NCI-H1694 (cell line): ENCODE data around the gene OAF.

Source experiments
- DNase-seq: peaks from one replicate; lab custom pipeline; 2025; lab: John Stamatoyannopoulos, UW

OAF gene

DNA sequence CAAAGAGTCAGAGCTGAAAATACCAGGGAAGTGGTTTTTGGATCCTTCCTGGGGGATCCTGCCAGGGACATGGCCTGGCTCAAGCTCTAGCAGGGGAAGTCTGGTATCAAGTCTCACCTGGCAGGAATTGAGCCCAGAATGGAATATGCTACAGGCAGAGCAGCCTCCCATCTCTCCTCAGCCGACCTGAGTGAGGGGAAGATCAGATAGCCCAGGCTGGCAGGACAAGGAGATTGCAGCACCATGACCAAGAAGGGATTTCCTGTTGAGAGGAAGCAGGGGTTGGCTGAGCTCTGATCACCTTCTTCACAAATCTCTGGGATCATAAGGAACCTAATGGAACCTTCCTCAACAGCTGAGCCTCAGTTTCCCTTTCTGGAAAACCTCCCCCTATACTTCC lies 13.0 kb downstream of the OAF start:
- DNase-seq = no peak

DNA sequence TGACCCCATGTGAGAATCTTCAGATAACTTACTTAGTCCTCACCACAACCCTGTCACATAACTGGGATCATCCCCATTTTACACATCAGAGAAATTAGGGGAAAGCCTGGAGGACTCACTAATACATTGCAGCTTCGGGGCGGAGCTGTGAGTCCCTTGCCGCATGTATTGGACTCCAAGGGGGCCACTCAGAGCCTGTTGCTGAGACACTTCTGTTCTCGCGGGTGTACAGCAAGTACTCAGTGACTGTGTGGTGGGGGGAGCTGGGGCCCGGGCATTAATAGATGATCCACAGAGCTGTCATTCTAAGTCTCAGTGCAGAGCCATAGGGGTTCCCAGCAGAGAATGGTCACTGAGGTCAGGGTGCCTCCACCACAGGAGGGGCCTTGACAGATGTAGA lies 13.5 kb downstream of the OAF start:
- no peak for DNase-seq

DNA sequence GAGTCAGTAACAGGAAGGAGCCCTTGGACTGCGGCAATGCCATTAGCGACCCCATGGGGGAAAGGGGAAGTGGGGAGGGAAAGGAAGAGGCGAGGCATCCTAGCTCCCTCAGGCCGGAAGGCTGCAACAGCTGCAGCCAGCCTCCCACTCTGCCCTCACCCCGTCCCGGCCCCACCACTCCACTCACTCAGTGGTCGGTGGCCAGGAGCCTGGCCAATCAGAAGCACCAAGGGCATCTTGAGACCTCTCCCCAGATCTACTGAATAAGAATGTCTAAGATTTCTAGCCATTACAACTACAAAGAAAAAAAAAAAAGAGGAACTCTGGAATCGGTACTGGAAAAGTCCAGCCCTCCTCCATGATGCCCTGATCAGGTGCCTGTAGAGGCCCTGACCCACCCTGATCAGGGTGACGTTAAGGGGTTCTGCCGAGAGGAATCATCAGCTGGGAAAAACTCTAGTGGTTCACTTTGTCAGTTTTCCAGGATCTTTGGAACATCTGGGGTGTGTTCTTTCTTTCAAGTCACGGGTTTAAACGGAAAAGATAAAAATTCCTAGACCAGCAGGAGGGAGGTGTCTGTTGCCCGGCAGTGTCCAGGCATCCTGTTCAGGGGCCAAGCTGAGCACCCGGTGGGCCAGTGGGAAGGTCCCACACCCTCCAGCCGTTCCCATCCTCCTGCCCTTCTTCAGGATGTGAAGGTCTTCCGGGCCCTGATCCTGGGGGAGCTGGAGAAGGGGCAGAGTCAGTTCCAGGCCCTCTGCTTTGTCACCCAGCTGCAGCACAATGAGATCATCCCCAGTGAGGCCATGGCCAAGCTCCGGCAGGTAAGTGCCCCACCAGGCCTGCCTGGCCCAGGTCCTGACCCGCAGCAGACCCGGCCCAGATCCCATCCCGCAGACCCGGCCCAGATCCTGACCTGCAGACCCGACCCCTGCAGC lies 14.4 kb downstream of the OAF start:
- DNase-seq = no peak

DNA sequence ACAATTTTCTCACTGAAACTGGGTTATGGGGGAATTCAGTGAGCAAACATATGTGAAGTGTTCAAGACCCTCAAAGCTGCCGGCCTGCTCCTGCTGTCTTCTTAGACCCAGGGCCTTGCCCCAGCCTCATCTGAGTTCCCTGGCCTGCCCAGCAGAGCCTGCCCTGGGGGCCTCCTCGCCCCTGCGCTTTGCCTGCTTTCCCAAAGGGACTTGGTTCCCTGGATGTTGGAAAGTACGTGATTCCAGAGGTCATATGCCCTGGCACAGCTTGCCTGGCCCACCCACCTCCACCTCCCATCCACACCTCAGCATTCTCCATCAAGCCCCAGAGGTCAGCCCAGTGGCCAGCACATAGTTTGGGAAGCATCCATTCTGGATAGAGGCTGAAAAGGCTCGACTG lies 15.4 kb downstream of the OAF start:
- no peak for DNase-seq

DNA sequence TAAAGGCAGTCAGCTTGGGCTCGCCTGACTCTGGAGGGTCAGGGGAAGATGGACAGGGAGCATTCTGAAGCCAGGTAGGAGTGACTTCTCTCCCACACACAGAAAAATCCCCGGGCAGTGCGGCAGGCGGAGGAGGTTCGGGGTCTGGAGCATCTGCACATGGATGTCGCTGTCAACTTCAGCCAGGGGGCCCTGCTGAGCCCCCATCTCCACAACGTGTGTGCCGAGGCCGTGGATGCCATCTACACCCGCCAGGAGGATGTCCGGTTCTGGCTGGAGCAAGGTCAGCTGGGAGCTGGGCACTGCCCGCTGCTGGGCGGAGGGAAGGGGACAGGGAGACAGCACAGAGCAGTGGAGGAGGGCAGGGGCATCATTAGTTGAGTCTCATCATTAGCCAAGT lies 15.9 kb downstream of the OAF start:
- no peak for DNase-seq

DNA sequence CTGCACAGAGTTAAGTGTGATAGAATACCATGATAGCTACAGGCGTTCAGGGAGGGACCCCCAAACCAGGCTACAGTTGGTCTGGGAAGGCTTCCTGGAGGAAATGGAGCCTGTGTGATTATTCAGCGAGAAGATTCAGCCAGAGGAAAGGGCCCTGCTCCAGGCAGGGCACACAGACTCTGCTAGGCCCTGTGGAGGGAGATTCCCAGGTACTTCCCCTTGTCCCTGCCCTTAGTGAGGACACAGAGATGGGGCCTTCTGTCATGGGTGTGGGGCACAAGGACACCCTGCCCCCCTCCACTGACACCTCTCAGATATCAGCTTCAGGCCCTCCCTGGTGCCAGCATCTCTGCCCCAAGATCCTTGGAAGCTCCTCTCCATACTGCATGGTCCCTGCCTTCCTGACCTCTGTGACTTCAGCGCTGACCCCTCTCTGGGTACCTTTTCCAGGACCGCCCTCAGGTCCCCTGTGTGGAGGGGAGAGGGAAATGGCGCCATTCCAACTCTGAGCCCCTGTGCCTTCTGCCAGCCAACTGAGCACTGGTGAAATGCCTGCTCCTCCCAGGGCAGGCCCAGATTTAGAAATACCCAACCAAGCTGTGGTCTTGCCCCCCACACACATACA lies 16.5 kb downstream of the OAF start:
- DNase-seq = no peak

DNA sequence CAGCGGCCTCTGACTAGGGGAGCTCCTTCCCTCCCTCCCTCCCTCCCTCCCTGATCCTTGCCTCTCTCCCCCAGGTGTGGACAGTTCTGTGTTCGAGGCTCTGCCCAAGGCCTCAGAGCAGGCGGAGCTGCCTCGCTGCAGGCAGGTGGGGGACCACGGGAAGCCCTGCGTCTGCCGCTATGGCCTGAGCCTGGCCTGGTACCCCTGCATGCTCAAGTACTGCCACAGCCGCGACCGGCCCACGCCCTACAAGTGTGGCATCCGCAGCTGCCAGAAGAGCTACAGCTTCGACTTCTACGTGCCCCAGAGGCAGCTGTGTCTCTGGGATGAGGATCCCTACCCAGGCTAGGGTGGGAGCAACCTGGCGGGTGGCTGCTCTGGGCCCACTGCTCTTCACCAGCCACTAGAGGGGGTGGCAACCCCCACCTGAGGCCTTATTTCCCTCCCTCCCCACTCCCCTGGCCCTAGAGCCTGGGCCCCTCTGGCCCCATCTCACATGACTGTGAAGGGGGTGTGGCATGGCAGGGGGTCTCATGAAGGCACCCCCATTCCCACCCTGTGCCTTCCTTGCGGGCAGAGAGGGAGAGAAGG lies 18.1 kb downstream of the OAF start:
- DNase-seq = no peak

DNA sequence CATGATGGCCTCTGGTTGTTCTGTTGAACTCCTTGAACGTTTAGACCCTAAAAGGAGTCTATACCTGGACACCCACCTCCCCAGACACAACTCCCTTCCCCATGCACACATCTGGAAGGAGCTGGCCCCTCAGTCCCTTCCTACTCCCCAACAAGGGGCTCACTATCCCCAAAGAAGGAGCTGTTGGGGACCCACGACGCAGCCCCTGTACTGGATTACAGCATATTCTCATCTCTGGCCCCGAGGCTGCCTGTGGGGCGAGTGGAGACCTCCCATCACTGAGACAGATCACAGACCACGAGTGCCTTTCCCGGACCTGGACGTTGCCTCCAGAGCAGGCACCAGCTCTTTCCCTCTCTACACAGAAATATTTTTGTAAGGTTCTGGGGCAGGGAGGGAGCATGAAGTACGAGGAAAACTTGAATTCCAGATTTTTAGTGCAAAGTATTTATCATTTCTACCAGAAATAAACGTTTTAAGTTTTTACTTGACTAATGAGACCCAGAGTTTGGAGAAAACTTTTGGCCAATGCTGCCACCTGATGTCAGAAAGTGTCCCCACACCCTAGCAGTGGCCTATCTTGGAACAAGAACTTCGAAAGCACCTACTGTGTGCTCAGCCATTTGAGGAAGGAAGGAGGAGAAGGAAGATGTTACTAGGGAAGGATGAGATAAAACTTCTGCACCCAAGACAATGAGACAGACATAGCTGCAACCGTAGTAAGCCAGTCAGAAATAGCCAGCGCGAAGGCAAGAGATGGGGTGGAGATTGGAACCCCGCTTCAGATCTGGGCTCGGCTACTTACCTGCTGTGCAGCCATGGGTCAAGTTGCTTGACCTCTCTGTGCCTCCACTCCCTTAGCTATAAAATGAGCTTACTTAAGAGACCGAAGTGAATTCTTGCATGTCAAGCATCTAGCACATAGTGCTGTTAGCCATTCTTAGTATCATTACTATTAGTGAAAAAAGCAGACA lies 18.9 kb downstream of the OAF start:
- no peak for DNase-seq

DNA sequence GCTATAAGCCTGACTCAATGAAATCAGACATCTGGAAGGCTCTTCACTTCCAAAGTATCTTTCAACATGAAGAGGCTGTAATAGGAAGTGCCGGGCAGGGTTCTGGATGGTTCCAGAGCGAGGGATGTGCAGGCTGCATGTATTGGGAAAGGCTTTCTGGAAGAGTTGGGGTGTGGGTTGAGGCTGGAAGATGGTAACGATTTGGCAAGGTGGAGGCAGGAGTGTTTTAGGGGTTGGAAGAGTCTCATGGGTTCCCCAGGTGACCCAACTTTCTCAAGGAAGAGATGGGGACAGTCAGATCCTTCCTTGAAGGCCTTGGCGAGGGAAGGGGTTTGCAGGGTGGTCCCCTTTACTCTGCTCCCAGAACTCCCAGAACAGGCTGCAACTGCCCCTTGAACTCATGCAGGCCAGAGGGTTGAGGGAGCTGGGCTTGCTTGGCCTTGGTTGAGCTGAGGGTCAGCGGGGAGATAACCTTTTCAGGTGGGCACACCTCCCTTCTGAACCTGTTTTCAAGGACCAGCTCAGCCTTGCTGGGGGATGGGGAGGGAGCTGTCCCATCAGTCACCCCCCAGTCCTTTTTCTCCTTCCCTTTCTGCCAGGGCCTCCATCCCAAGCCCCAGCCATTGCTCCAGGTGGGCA lies 19.7 kb downstream of the OAF start:
- no peak for DNase-seq

DNA sequence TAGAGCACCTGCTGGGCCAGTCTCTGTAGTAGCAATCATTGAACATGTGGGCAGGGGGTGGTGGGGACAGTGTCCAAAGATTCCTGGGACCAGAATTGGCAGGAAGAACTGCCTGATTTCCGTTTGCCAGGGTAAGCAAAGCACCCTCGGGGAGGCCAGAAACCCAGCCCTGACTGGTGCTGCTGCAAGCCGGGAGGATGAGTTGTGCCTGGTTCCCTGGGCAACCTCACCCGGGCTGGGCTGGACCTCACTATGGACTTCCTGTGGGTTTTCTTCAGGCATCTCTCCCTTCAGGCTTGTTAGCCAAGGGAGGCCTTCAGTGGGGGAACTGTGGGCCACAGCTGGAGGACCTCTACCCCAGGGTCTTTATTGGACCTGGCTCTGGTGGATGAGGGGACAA lies 21.1 kb downstream of the OAF start:
- DNase-seq = no peak

DNA sequence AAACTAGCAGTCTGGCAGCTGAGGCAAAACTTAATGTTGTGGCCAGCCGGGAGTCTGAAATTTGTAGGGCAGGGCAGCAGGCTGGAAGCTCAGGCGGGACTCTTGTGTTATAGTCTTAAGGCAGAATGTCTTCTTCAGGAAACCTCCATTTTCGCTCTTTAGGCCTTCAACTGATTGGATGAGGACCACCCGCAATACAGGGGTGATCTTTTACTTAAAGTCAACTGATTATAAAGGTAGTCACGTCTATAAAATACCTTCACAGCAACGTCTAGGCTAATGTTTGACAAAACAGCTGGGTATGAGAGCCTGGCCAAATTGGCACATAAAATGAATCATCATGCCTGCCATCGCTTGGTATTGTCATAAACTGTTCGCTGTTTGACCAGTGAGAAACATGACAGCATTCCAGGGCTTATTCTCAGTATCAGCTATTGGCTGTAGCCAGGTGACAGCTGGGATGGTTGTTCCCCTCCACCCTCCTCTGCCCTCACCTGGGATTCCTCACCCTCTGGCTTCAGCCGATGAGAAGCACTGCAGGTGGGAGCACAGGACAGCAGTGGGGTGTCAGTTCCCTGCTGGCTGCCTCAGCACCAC lies 22.5 kb downstream of the OAF start:
- DNase-seq = no peak

DNA sequence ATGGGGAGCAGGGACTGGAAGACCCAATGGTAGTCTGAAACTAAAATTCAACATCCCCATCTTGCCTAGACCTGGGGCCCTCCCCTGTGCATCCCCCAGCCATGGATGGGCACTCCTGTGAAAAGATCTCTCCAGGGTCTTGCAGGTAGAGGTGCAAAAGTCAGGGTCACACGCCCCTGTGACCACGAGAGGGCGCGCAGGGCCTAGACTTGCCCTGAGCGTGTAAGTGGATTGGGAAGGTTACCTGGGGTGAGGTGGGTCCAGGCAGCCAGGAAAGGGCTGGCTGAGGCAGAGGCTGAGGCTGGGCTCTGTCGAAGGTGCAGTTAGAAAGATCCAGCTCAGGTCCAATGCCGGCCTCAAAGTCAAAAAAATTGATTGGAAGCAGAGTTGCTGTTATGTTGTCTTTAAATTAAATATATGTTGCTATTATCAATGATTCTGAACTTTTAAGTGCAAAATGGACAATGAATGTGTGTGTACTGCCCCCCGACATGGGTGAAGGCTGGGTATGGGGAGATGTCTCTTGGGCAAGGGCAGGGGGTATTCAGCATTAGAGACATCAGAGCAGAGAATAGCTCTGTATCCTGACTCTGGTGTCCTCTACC lies 24.3 kb downstream of the OAF start:
- DNase-seq = peak; percentile 9

DNA sequence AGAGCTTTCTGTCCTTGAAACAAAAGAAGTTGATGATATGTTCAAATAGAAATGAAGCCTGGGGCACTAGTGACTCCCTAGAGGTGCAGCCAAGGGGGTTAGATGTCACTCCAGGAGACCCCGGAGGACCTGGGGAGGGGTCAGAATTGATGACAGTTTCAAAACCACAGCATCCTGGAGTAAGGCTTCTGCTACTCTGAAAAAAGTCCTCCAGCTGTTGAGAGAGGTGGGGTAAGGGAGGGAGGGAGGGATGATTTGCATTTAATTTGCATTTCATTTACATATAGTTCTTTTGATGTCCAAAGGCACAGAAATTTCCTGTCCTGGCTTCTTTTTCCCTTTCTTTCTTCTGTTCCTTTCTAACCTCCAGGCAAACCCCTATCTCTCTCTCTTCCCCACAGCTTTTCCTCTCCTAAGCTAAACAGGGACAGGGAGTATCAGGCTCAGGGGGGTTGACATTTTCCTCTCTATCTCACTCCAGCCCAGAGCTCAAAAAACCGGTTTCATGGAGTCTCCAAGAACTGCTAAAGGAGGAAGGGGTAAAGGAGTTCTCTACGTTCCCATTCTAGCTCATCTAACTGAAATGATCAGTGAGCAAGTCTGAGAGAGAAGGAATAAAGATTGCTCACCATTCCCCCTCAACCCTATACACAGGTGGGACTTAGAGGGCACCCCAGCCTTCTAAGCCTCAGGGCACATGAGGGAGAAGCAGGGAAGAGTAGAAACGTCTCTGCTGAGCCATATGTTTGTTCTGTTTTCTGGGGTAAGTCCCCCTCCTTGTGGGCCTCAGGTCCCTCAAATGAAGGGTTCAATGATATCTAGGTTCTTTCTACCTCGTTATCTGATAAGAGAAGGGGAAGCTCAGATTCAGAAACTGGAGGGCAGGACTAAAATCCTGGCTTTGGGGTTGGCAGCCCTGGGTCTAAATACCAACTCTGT lies 25.6 kb downstream of the OAF start:
- DNase-seq = no peak

DNA sequence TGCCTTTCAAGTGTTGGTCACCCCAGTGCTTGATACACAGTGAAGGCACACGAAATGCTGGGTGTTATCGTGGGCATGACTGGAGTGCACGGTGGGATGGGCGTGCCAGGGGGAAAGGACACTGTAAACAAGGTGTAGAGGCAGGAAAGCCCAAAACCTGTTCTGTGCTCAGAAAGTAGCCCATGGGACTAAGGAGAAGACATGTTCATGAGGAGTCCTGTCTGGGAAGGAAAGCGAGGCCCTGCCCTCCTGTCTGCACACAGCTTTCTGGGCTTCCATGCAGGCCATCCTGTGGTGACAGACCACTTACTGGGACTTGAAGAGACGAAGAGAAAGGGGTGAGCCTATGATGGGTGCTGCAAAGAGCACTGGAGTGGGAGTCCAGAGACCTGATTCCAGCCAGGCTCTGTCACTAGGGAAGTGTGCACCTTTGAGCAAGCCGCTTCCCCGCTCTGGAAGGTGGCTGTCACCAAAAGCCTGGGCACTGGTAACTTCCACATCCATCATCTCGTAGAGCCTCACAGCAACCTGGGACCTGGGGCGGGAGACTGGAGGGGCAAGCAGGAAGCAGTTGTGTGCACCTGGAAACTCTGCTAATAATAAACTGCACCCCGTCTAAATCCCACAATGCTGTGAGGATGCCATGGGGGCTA lies 28.3 kb downstream of the OAF start:
- DNase-seq = no peak

DNA sequence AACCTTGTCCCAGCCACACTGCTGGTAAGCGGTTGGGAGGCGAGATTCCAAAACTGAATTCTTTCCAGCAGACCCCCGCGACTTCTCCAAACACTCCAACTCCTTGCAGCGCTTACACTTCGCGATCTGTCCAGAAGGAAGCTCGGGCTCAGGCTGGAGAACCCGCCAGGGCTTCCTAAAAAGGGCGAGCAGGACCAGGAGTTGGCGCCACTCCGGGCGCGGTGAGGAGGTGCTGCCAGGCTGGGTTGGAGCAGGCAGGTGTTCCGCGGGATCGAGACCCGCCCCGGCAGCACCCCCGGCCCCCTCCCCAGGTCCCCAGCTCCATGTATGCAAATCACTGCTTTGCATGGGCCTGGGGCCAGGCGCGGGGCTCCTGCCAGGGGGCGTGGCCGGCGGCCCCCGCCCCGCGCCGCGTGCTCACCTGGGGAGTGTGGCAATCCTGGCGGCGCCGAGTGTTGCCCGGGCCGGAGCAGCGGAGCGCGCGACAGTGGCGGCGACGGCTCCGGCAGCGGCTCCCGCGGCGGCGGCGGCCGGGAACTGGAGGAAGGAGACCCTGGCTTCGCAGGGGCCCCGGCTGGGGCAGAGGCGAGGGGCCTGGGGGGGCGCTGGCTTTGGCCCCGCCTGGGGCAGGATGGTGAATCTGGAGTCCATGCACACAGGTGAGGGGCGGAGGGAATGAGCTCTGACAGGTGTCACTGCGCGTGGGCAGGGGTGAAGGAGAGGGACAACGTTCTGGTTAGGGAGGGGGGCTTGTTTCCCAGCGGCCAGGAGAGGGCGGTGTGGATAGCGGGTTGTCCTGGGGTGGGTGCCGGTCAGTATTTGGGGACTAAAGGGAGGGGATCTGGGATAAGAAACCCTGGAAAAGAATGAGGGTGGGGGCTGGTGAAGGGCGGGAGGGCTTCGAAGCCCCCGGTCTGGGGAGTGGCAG lies 29.1 kb downstream of the OAF start, which contains the start of gene POU2F3:
Gene POU2F3, plus strand, starts transcription at position 428 of the 928 bp plus-strand sequence. Its CDS starts 204 bp downstream, at position 632.
- no peak for DNase-seq

DNA sequence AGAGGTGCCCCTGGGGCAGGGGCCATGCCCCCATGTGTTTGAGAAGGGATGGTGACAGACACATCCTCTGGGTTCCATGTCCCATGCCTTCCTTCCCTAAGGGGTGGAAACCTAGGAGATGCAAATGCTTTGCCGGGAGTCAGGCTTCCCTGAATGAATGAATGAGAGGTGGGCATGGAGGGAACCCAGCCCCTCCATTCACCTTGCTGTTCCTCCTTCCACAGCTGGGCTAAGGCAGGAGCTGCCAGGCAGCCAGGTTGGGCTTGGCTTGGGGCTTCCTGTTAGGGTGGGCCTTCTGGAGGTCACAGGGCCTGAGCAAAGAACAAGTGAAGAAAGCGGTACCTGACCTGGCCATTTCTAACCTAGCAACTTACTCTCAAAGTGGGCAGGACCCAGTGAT lies 30.0 kb downstream of the OAF start:
- DNase-seq = no peak

DNA sequence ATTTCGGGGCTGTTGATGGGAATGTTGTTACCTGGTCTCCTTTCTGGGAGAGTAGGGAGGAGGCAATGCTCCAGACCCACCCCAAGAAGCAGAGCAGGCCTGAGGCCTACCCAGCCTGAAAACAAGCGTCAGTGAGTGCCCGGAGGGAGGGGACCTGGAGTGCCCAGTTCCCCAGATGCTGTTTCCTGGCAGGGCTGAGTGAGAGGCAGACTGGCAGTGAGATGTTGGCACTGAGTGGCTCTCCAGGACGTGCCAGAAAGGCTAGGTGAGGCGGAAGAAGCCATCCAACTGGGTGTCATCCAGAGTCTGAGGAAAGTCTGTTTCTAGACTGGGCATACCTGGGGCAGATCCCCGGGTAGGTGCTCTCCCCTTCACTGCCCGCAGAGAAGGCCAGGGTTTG lies 30.4 kb downstream of the OAF start:
- DNase-seq = no peak

DNA sequence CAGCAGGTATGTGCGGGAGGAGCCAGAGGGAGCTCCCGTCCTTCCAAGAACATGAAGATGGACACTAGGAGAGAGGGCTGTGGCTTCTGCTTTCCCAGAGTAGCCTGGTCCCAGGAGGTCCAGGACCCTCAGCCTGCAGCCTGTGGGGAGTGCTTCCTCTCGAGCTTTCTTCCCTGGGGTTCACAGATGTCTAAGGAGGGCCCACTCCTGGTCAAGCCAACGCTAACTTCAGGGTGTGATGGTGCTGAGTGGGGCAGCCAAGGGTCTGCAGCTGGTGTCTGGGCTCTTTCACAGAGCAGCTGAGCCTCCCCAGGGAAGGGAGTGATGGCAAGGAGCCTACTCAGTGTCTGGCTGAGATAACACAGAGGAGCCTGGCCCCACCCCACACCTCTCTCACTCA lies 32.4 kb downstream of the OAF start:
- no peak for DNase-seq
